OCI-LY7 (cell line): ENCODE data around the gene DAPK2.

ENCODE experiments used
- CTCF ChIP-seq: fragments of 200-600 bp; sonication (generic); conservative IDR thresholded peaks from 2 replicates; pipeline ENCODE4 v1.5.1; 2014; ENCODE audit warnings: mild to moderate bottlenecking, antibody characterized with exemption, low read length, moderate library complexity, mixed read lengths
- EZH2phosphoT487 ChIP-seq: fragments of 200-600 bp; sonication (generic); IDR thresholded peaks from 2 replicates; pipeline ENCODE4 v1.6.1; 2018; ENCODE audit warnings: low read depth, borderline replicate concordance, mild to moderate bottlenecking, mixed run types, antibody characterized with exemption, low read length, moderate library complexity, mixed read lengths

- TF ChIP-seq CTCF: no peak
- no peak for TF ChIP-seq EZH2phosphoT487
Observed at GRCh38 chr15:63860555-63860954, 185.7 kb downstream of the DAPK2 start.
